ENCODE data around the gene MAP3K14. TPM values are rescaled to one million over a fixed set of nuclear protein-coding genes. Genes with fewer than 3 reads are reported as not detected.

The MAP3K14 gene
- total and polyA plus RNA-seq, 10 of the 15 experiments (the other 5 are each of a cell fraction or from before 2014, with no cell fraction given) = 2.1 to 33.3 (median 19.7) TPM

- TF ChIP-seq, protein P1, sequence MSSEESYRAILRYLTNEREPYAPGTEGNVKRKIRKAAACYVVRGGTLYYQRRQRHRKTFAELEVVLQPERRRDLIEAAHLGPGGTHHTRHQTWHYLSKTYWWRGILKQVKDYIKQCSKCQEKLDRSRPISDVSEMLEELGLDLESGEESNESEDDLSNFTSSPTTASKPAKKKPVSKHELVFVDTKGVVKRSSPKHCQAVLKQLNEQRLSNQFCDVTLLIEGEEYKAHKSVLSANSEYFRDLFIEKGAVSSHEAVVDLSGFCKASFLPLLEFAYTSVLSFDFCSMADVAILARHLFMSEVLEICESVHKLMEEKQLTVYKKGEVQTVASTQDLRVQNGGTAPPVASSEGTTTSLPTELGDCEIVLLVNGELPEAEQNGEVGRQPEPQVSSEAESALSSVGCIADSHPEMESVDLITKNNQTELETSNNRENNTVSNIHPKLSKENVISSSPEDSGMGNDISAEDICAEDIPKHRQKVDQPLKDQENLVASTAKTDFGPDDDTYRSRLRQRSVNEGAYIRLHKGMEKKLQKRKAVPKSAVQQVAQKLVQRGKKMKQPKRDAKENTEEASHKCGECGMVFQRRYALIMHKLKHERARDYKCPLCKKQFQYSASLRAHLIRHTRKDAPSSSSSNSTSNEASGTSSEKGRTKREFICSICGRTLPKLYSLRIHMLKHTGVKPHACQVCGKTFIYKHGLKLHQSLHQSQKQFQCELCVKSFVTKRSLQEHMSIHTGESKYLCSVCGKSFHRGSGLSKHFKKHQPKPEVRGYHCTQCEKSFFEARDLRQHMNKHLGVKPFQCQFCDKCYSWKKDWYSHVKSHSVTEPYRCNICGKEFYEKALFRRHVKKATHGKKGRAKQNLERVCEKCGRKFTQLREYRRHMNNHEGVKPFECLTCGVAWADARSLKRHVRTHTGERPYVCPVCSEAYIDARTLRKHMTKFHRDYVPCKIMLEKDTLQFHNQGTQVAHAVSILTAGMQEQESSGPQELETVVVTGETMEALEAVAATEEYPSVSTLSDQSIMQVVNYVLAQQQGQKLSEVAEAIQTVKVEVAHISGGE (CRISPR knock-in tag; IDR thresholded peaks at IDR 0.05) = no peak
- no peak for TF ChIP-seq RB1 (IDR thresholded peaks at IDR 0.05; ENCODE audit: borderline replicate concordance)
- TF ChIP-seq, protein P2, sequence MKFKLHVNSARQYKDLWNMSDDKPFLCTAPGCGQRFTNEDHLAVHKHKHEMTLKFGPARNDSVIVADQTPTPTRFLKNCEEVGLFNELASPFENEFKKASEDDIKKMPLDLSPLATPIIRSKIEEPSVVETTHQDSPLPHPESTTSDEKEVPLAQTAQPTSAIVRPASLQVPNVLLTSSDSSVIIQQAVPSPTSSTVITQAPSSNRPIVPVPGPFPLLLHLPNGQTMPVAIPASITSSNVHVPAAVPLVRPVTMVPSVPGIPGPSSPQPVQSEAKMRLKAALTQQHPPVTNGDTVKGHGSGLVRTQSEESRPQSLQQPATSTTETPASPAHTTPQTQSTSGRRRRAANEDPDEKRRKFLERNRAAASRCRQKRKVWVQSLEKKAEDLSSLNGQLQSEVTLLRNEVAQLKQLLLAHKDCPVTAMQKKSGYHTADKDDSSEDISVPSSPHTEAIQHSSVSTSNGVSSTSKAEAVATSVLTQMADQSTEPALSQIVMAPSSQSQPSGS (IDR thresholded peaks at IDR 0.05; ENCODE audit: low read length) = peak; percentile 88
- TF ChIP-seq, protein P3, sequence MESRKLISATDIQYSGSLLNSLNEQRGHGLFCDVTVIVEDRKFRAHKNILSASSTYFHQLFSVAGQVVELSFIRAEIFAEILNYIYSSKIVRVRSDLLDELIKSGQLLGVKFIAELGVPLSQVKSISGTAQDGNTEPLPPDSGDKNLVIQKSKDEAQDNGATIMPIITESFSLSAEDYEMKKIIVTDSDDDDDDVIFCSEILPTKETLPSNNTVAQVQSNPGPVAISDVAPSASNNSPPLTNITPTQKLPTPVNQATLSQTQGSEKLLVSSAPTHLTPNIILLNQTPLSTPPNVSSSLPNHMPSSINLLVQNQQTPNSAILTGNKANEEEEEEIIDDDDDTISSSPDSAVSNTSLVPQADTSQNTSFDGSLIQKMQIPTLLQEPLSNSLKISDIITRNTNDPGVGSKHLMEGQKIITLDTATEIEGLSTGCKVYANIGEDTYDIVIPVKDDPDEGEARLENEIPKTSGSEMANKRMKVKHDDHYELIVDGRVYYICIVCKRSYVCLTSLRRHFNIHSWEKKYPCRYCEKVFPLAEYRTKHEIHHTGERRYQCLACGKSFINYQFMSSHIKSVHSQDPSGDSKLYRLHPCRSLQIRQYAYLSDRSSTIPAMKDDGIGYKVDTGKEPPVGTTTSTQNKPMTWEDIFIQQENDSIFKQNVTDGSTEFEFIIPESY (IDR thresholded peaks at IDR 0.05) = no peak
- no peak for TF ChIP-seq BRCA1 (IDR thresholded peaks at IDR 0.05; ENCODE audit: low read depth, low read length)
- no peak for TF ChIP-seq CBX3 (IDR thresholded peaks at IDR 0.05; ENCODE audit: borderline replicate concordance, low read depth)
- no peak for TF ChIP-seq PRDM15 (CRISPR knock-in tag; IDR thresholded peaks at IDR 0.05)
- TF ChIP-seq IKZF1 (conservative IDR thresholded peaks at IDR 0.05) = peak; percentile 41; the same call in 1 of the 2 replicates
- TF ChIP-seq HDGF (IDR thresholded peaks at IDR 0.05) = no peak
- TF ChIP-seq ATF7 (IDR thresholded peaks at IDR 0.05; ENCODE audit: low read depth) = peak; percentile 84
- TF ChIP-seq TAF1 (IDR thresholded peaks at IDR 0.05; ENCODE audit: borderline replicate concordance, low read depth, low read length) = no peak
- no peak for TF ChIP-seq FOS (IDR thresholded peaks at IDR 0.05; ENCODE audit: borderline replicate concordance, extremely low read depth, insufficient read length)
- no peak for TF ChIP-seq EZH2 (IDR thresholded peaks at IDR 0.05; ENCODE audit: borderline replicate concordance, control insufficient read depth, low read depth, low read length)
- no peak for TF ChIP-seq POLR2AphosphoS5 (IDR thresholded peaks at IDR 0.05; ENCODE audit: low read length)
- no peak for TF ChIP-seq PAX8 (IDR thresholded peaks at IDR 0.05)
- TF ChIP-seq POLR2AphosphoS2 (IDR thresholded peaks at IDR 0.05; ENCODE audit: low read depth, low read length) = no peak
- TF ChIP-seq, protein P4, sequence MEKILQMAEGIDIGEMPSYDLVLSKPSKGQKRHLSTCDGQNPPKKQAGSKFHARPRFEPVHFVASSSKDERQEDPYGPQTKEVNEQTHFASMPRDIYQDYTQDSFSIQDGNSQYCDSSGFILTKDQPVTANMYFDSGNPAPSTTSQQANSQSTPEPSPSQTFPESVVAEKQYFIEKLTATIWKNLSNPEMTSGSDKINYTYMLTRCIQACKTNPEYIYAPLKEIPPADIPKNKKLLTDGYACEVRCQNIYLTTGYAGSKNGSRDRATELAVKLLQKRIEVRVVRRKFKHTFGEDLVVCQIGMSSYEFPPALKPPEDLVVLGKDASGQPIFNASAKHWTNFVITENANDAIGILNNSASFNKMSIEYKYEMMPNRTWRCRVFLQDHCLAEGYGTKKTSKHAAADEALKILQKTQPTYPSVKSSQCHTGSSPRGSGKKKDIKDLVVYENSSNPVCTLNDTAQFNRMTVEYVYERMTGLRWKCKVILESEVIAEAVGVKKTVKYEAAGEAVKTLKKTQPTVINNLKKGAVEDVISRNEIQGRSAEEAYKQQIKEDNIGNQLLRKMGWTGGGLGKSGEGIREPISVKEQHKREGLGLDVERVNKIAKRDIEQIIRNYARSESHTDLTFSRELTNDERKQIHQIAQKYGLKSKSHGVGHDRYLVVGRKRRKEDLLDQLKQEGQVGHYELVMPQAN (conservative IDR thresholded peaks at IDR 0.05) = no peak
- TF ChIP-seq RUNX3 (IDR thresholded peaks at IDR 0.05; ENCODE audit: low read length) = peak; percentile 51
Measured at GRCh38 chr17:45357364-45357997, 40.7 kb upstream of the MAP3K14 start (continued).

All from GM12878 (cell line).